Mesenchymal stem cell (in vitro differentiated cells and primary cell): ENCODE measurements around the gene TNNT1.

Source experiments
- DNase-seq: peaks from one replicate; pipeline ENCODE4 v3.0.0-alpha.2; 2013
- H2AFZ ChIP-seq: one replicate; pipeline ENCODE4 v1.6.1; 2013; ENCODE audit warnings: low read depth, mild to moderate bottlenecking, control low read depth, inconsistent platforms, low read length, moderate library complexity
- H2AK5ac ChIP-seq: 2 replicates; pipeline ENCODE4 v1.6.1; 2013; ENCODE audit warnings: low read length, moderate library complexity, mild to moderate bottlenecking, inconsistent platforms; ENCODE audit not compliant: severe bottlenecking
- H2BK120ac ChIP-seq: one replicate; pipeline ENCODE4 v1.6.1; 2013; ENCODE audit warnings: low read depth, mild to moderate bottlenecking, inconsistent platforms, low read length, moderate library complexity
- H2BK12ac ChIP-seq, 2 experiments: one replicate each; pipeline ENCODE4 v1.6.1; 2013; ENCODE audit warnings: inconsistent platforms in 2 of 2, low read length in 2 of 2, mild to moderate bottlenecking in 2 of 2, moderate library complexity in 2 of 2, control low read depth in 1 of 2
- H2BK15ac ChIP-seq: one replicate; pipeline ENCODE4 v1.6.1; 2013; ENCODE audit warnings: mild to moderate bottlenecking, low read depth, inconsistent platforms; ENCODE audit not compliant: poor library complexity, severe bottlenecking
- H2BK5ac ChIP-seq: 2 replicates; pipeline ENCODE4 v1.6.1; 2013; ENCODE audit warnings: low read depth, mild to moderate bottlenecking, low read length, control low read depth, inconsistent platforms; ENCODE audit not compliant: poor library complexity, severe bottlenecking
- H3K14ac ChIP-seq, 2 experiments: one replicate each; pipeline ENCODE4 v1.6.1; 2013; ENCODE audit warnings: inconsistent platforms in 2 of 2, low read length in 2 of 2, control low read depth in 1 of 2, mild to moderate bottlenecking in 1 of 2, moderate library complexity in 1 of 2
- H3K18ac ChIP-seq, 2 experiments: one replicate each; pipeline ENCODE4 v1.6.1; 2013; ENCODE audit warnings: inconsistent platforms in 2 of 2, low read length in 2 of 2, control low read depth in 1 of 2, low read depth in 1 of 2, mild to moderate bottlenecking in 1 of 2
- H3K23ac ChIP-seq, 2 experiments: one replicate each; pipeline ENCODE4 v1.6.1; 2013; ENCODE audit warnings: inconsistent platforms in 2 of 2, low read length in 2 of 2, mild to moderate bottlenecking in 2 of 2, moderate library complexity in 2 of 2, control low read depth in 1 of 2
- H3K27ac ChIP-seq: 2 replicates; pipeline ENCODE4 v1.5.1; 2013; ENCODE audit warnings: mild to moderate bottlenecking, moderate library complexity, low read length, control low read depth, inconsistent platforms; ENCODE audit not compliant: poor library complexity, severe bottlenecking
- H3K27me3 ChIP-seq, 2 experiments: 2 replicates each; pipeline versions ENCODE4 v1.6.1 to v1.7.0; 2013; ENCODE audit warnings: low read length in 2 of 2, mild to moderate bottlenecking in 2 of 2, moderate library complexity in 2 of 2, control low read depth in 1 of 2, inconsistent platforms in 1 of 2; ENCODE audit not compliant: control insufficient read depth in 1 of 2, insufficient read depth in 1 of 2
- H3K36me3 ChIP-seq, 2 experiments: 2 replicates each; pipeline versions ENCODE4 v1.6.1 to v1.7.0; 2013; ENCODE audit warnings: low read length in 2 of 2, control low read depth in 1 of 2, inconsistent platforms in 1 of 2, low read depth in 1 of 2, mild to moderate bottlenecking in 1 of 2; ENCODE audit not compliant: insufficient read depth in 2 of 2, control insufficient read depth in 1 of 2
- H3K4ac ChIP-seq, 2 experiments: one replicate each; pipeline ENCODE4 v1.6.1; 2013; ENCODE audit warnings: inconsistent platforms in 2 of 2, low read length in 2 of 2, mild to moderate bottlenecking in 2 of 2, moderate library complexity in 2 of 2, control low read depth in 1 of 2, low read depth in 1 of 2
- H3K4me1 ChIP-seq: 2 replicates; pipeline ENCODE4 v1.6.1; 2013; ENCODE audit warnings: low read depth, low read length, control low read depth; ENCODE audit not compliant: control insufficient read depth, insufficient read depth
- H3K4me2 ChIP-seq: 2 replicates; pipeline ENCODE4 v1.6.1; 2013; ENCODE audit warnings: low read length, mild to moderate bottlenecking, inconsistent platforms; ENCODE audit not compliant: poor library complexity, severe bottlenecking
- H3K4me3 ChIP-seq, 2 experiments: 2 replicates each; pipeline versions ENCODE4 v1.5.1 to v1.7.0; 2013; ENCODE audit warnings: low read length in 2 of 2, mild to moderate bottlenecking in 2 of 2, control low read depth in 1 of 2, low read depth in 1 of 2; ENCODE audit not compliant: insufficient read depth in 1 of 2
- H3K79me1 ChIP-seq: replicated peaks from 2 replicates; pipeline ENCODE4 v1.6.1; 2013; ENCODE audit warnings: mild to moderate bottlenecking, control low read depth, low read length, inconsistent platforms; ENCODE audit not compliant: poor library complexity, severe bottlenecking
- H3K9ac ChIP-seq: 2 replicates; pipeline ENCODE4 v1.7.0; 2013; ENCODE audit warnings: mild to moderate bottlenecking, low read length, moderate library complexity
- H3K9me3 ChIP-seq: 2 replicates; pipeline ENCODE4 v1.7.0; 2013; ENCODE audit warnings: mild to moderate bottlenecking, low read length; ENCODE audit not compliant: control insufficient read depth
- H4K8ac ChIP-seq: one replicate; pipeline ENCODE4 v1.6.1; 2013; ENCODE audit warnings: inconsistent platforms, mild to moderate bottlenecking, low read length, moderate library complexity
- H4K91ac ChIP-seq: one replicate; pipeline ENCODE4 v1.6.1; 2013; ENCODE audit warnings: mild to moderate bottlenecking, low read length, inconsistent platforms
- WGBS: methylation state at CpG from one replicate; pipeline ENCODE4 v1.1.7; 2013; ENCODE audit warnings: mixed read lengths; 5-methylcytosine and 5-hydroxymethylcytosine counted together

The TNNT1 gene

GRCh38 chr19:55098716-55099556, 50.1 kb downstream of the TNNT1 start:
- H2BK12ac ChIP-seq: no peak overlapping the region
- no peak overlapping the region for H2AFZ ChIP-seq
- H3K9ac ChIP-seq: no peak overlapping the region
- no peak overlapping the region for H3K27ac ChIP-seq
- H3K9me3 ChIP-seq: peaks cover 7% of the 10 kb centered on the region
- no peak overlapping the region for H2BK120ac ChIP-seq
- no peak overlapping the region for H3K14ac ChIP-seq
- no peak overlapping the region for H2BK15ac ChIP-seq
- no peak for DNase-seq
- H3K4me1 ChIP-seq: peaks cover 8% of the 10 kb centered on the region
- peaks cover 42% of the 10 kb centered on the region for H3K79me1 ChIP-seq
- H4K91ac ChIP-seq: no peak overlapping the region
- H3K36me3 ChIP-seq: peaks cover 53 to 75% of the 10 kb centered on the region in 2 experiments
- 97% methylated on average over 27 of the region's 27 CpGs for WGBS
- no peak overlapping the region for H3K23ac ChIP-seq
- H4K8ac ChIP-seq: no peak overlapping the region
- H3K4me3 ChIP-seq: no peak overlapping the region
- no peak overlapping the region for H2AK5ac ChIP-seq
- H3K27me3 ChIP-seq: no peaks in the 10 kb centered on the region
- no peak overlapping the region for H3K18ac ChIP-seq
- H3K4ac ChIP-seq: no peak overlapping the region
- no peak overlapping the region for H2BK5ac ChIP-seq
- H3K4me2 ChIP-seq: no peak overlapping the region

GRCh38 chr19:55097864-55098715, 50.9 kb downstream of the TNNT1 start:
- H3K4me3 ChIP-seq: no peak overlapping the region

GRCh38 chr19:55096061-55096701, 52.8 kb downstream of the TNNT1 start:
- Histone ChIP-seq H2BK5ac (no peak overlapping the region), H3K4me2 (no peak overlapping the region), H3K36me3 (peaks cover 35 to 79% of the 10 kb centered on the region in 2 experiments), H2AFZ (no peak overlapping the region), H2BK120ac (no peak overlapping the region), H2AK5ac (no peak overlapping the region), H3K14ac (no peak overlapping the region), H3K27me3 (no peaks in the 10 kb centered on the region), H3K27ac (no peak overlapping the region), H3K4ac (no peak overlapping the region), H3K9ac (no peak overlapping the region), H4K8ac (no peak overlapping the region), H3K4me3 (no peak overlapping the region), H3K9me3 (no peaks in the 10 kb centered on the region), H3K4me1 (peaks cover 16% of the 10 kb centered on the region), H3K79me1 (peaks cover 34% of the 10 kb centered on the region), H3K18ac (no peak overlapping the region), H2BK15ac (no peak overlapping the region), H3K23ac (no peak overlapping the region), H4K91ac (no peak overlapping the region), H2BK12ac (no peak overlapping the region)
- WGBS: 82% methylated on average over 17 of the region's 23 CpGs
- DNase-seq: no peak

More at GRCh38 chr19:55097864-55098715, 50.9 kb downstream of the TNNT1 start:
- Histone ChIP-seq H3K23ac (no peak overlapping the region), H3K4ac (no peak overlapping the region), H3K18ac (no peak overlapping the region), H3K14ac (no peak overlapping the region), H3K9ac (no peak overlapping the region), H3K36me3 (peaks cover 48 to 69% of the 10 kb centered on the region in 2 experiments), H2AK5ac (no peak overlapping the region), H2BK15ac (no peak overlapping the region), H2BK120ac (no peak overlapping the region), H4K8ac (no peak overlapping the region), H3K9me3 (peaks cover 2% of the 10 kb centered on the region), H2BK5ac (no peak overlapping the region), H3K79me1 (peaks cover 37% of the 10 kb centered on the region), H2AFZ (no peak overlapping the region), H4K91ac (no peak overlapping the region), H3K27ac (no peak overlapping the region), H3K27me3 (no peaks in the 10 kb centered on the region), H3K4me1 (peaks cover 8% of the 10 kb centered on the region), H2BK12ac (no peak overlapping the region), H3K4me2 (no peak overlapping the region)
- 97% methylated on average over 23 of the region's 23 CpGs for WGBS
- no peak for DNase-seq
